GM12891 (cell line): ENCODE measurements around the gene BNC2.

Experiments used
- DNase-seq: peaks from one replicate; pipeline ENCODE4 v3.0.0; 2011; ENCODE audit warnings: low spot score; ENCODE audit not compliant: insufficient read length
- FAIRE-seq: peaks from 2 replicates; lab custom pipeline; 2011; peaks lifted over from hg19 to GRCh38; lab: Jason Lieb, UNC
- PAX5 ChIP-seq: IDR thresholded peaks from 2 replicates; pipeline ENCODE4 v1.6.1; 2011; ENCODE audit warnings: low read length, moderate library complexity, mild to moderate bottlenecking; ENCODE audit not compliant: insufficient read depth, severe bottlenecking
- POLR2A ChIP-seq: IDR thresholded peaks from 2 replicates; pipeline ENCODE4 v1.6.1; 2011; ENCODE audit warnings: low read depth, low read length, control low read depth
- POLR2AphosphoS5 ChIP-seq: IDR thresholded peaks from 2 replicates; pipeline ENCODE4 v1.6.1; 2011; ENCODE audit warnings: low read depth, low read length, control low read depth
- POU2F2 ChIP-seq: IDR thresholded peaks from 2 replicates; pipeline ENCODE4 v1.6.1; 2011; ENCODE audit warnings: low read depth, mild to moderate bottlenecking, control low read depth, low read length, moderate library complexity
- SPI1 ChIP-seq: IDR thresholded peaks from 2 replicates; pipeline ENCODE4 v1.6.1; 2011; ENCODE audit warnings: low read depth, low read length, control low read depth
- TAF1 ChIP-seq: IDR thresholded peaks from 2 replicates; pipeline ENCODE4 v1.6.1; 2011; ENCODE audit warnings: low read depth, low read length, control low read depth

BNC2 gene

GRCh38 chr9:16787724-16788123 is 82.7 kb downstream of the BNC2 start:
- FAIRE-seq (no peak), DNase-seq (no peak)
- no peak for TF ChIP-seq SPI1
- no peak for TF ChIP-seq POU2F2
- no peak for TF ChIP-seq TAF1
- TF ChIP-seq PAX5 = no peak
- TF ChIP-seq POLR2A = no peak
- TF ChIP-seq POLR2AphosphoS5 = no peak

DNA sequence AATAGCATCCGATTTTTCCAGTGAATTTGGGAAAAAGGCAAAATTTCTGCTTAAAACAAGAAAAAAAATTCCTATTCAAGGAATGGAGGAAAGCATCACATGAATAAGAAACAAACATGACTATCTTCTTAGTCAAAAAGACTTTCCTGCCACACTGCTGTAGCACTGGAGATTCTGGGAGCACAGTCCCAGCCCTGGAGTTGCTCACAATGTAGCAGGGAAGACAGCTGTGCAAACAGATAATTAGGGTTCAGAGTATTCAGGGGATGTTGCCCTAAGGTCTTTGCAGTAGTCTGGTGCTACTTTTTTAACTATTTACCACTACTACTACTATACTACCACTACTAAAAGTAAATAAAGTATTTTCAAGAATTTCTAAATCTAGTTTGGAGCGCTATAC is 86.5 kb downstream of the BNC2 start:
- TF ChIP-seq TAF1 = no peak
- TF ChIP-seq POLR2AphosphoS5 = no peak
- no peak for TF ChIP-seq POLR2A
- TF ChIP-seq POU2F2 = no peak
- no peak for TF ChIP-seq SPI1
- no peak for TF ChIP-seq PAX5
- DNase-seq = no peak
- no peak for FAIRE-seq

- FAIRE-seq (no peak), DNase-seq (no peak)
- TF ChIP-seq POU2F2 (no peak), POLR2A (no peak), SPI1 (no peak)
Observed at GRCh38 chr9:16782490-16782889, 88.0 kb downstream of the BNC2 start.

- TF ChIP-seq POLR2AphosphoS5 (no peak), TAF1 (no peak), POLR2A (no peak), SPI1 (no peak), POU2F2 (no peak)
- DNase-seq = no peak
- no peak for FAIRE-seq
Observed at GRCh38 chr9:16775330-16775729, 95.1 kb downstream of the BNC2 start.

GRCh38 chr9:16773617-16774016 is 96.9 kb downstream of the BNC2 start:
- no peak for FAIRE-seq
- TF ChIP-seq PAX5 = no peak
- TF ChIP-seq POU2F2 = no peak
- TF ChIP-seq POLR2A = no peak

DNA sequence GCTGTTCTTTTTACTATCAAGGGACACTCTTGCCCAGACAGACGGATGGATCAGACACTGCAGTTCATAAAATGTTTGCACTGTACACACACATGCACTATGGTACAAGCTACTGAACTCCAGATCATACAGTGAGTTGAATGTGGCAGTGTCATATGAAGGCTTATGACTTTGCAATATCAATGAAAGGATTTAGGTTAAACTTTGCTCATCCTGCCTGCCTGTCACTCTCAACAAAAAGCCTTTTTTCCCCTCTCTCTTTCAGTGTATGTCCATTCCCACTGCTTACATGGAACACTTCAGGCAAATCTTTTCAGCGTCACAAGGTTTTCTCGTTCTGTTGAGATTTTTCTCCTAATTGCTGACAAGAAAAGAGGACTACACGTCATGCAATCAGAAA is 97.4 kb downstream of the BNC2 start:
- no peak for DNase-seq
- no peak for FAIRE-seq

More at GRCh38 chr9:16773617-16774016, 96.9 kb downstream of the BNC2 start:
- DNase-seq = no peak

DNA sequence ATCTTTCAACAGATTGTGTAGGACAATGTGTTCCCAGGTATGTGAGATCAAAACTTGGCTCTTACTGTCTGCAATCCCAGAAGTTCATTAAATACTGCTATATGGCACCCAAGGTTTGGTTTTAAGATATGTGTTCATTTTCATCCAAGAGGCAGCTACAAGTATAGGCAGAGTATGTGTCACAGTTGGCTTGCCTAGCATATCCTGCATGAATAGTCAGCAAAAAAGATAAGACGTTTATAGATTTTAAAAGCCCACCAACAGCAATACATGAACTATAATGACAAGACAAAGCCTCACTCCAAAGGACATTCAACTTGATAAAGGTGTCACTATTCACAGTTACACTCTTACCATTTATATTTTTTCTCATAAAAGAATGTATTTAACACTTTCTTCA is 99.1 kb downstream of the BNC2 start:
- FAIRE-seq = no peak
- TF ChIP-seq SPI1 = no peak
- no peak for TF ChIP-seq POLR2AphosphoS5
- no peak for TF ChIP-seq POU2F2
- no peak for TF ChIP-seq TAF1
- no peak for TF ChIP-seq POLR2A
- no peak for TF ChIP-seq PAX5
- no peak for DNase-seq

More for the DNA sequence above, 97.4 kb downstream of the BNC2 start:
- no peak for TF ChIP-seq POLR2AphosphoS5
- TF ChIP-seq POU2F2 = no peak
- TF ChIP-seq PAX5 = no peak
- TF ChIP-seq TAF1 = no peak
- no peak for TF ChIP-seq POLR2A
- no peak for TF ChIP-seq SPI1

DNA sequence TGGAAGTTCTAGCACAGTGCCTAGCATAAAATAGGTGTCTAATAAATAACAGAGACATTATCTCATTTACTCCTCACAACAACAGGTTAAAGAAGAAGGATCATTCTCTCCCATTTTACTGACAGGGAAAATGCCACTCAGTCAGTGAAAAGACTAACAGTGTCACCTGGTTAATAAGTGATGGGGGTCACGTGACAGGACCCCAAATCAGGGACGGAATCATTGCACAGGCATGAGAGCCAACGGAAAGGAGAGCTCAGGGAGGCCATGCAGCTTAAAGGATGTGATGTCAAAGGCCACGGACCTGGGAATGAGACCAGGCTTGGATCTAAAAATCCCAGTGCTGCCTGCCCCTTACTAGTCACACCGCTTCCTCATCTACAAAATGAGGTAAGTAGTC is 101.2 kb downstream of the BNC2 start:
- TF ChIP-seq TAF1 (no peak), POU2F2 (no peak), PAX5 (no peak), POLR2A (no peak), SPI1 (no peak), POLR2AphosphoS5 (no peak)
- FAIRE-seq = no peak
- DNase-seq = no peak

- DNase-seq (no peak), FAIRE-seq (no peak)
- TF ChIP-seq PAX5 = no peak
- no peak for TF ChIP-seq POU2F2
- TF ChIP-seq POLR2AphosphoS5 = no peak
- no peak for TF ChIP-seq TAF1
- no peak for TF ChIP-seq POLR2A
- TF ChIP-seq SPI1 = no peak
Observed at GRCh38 chr9:16768816-16769215, 101.7 kb downstream of the BNC2 start.

DNA sequence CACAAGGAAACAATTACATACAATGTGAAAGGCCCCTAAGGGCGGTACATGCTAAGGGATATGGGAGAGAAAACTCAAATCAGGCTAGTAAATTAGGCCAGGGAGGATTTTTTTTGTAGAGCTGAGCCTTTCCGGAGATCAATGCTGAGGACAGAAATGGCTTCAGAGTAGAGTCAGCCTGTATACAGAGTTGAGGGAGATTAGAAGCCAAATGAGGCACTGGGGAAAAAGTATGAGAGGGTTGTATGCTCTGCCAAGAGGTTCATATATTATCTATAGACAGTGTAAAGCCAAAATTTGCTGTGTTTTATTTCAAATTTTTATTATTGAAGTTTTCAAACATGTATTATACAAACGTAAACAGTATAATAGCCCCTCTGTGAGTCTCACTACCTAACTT is 103.1 kb downstream of the BNC2 start:
- TF ChIP-seq TAF1 (no peak), POU2F2 (no peak), SPI1 (no peak), POLR2A (no peak), PAX5 (no peak), POLR2AphosphoS5 (no peak)
- DNase-seq (no peak), FAIRE-seq (no peak)

- no peak for DNase-seq
Observed at GRCh38 chr9:16763946-16764345, 106.5 kb downstream of the BNC2 start.

More at GRCh38 chr9:16763946-16764345, 106.5 kb downstream of the BNC2 start:
- FAIRE-seq = no peak
- TF ChIP-seq PAX5 (no peak), POU2F2 (no peak), POLR2A (no peak), POLR2AphosphoS5 (no peak), TAF1 (no peak), SPI1 (no peak)
